HG03469 (cell line): Measurements from ENCODE around the gene LGALS1.
A peak's percentile ranks its signal among the peaks of the same experiment; 100 is the strongest.
"Not testable (repeated sequence)": the region's sequence is repeated elsewhere in the genome, so short reads cannot be mapped to it uniquely, and the experiment has no call there.

ENCODE experiments used
- ATAC-seq: cut with Tn5 transposase; IDR thresholded peaks from one replicate; pipeline ENCODE4 v1.9.1; 2021; ENCODE audit warnings: mild to moderate bottlenecking, moderate library complexity, moderate number of reproducible peaks; ENCODE audit not compliant: unreplicated experiment

Gene LGALS1

DNA sequence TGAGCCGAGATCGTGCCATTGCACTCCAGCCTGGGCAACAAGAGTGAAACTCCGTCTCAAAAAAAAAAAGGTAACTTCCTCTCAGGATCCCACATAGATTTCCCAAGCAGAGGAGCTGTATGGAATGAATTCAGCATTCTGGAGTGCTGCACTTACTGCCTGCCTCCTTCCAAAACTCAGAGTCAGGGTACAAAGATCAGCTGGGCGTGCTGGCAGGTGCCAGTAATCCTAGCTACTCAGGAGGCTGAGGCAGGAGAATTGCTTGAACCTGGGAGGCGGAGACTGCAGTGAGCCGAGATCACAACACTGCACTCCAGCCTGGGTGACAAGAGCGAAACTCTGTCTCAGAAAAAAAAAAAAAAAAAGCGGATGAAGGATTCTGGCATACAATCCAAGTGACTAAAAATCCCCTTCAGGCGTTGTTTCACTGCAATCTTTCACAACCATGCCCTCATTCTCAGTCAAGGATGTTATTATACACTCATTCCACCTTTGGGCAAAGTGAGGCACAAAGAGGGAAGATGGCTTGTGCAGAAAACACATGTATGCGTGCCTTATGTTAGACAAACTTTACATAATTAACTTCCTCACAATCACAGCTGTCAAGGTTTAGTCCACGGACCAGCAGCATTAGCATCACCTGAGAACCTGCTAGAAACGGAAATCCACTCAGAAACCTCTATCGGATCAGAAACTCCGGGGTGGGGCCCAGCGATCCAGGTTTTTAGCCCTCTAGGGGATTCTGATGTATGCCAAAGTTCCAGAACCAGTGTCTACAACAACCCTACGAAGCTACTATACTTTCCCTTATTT is 9.6 kb downstream of the LGALS1 start:
- ATAC-seq, result no peak

DNA sequence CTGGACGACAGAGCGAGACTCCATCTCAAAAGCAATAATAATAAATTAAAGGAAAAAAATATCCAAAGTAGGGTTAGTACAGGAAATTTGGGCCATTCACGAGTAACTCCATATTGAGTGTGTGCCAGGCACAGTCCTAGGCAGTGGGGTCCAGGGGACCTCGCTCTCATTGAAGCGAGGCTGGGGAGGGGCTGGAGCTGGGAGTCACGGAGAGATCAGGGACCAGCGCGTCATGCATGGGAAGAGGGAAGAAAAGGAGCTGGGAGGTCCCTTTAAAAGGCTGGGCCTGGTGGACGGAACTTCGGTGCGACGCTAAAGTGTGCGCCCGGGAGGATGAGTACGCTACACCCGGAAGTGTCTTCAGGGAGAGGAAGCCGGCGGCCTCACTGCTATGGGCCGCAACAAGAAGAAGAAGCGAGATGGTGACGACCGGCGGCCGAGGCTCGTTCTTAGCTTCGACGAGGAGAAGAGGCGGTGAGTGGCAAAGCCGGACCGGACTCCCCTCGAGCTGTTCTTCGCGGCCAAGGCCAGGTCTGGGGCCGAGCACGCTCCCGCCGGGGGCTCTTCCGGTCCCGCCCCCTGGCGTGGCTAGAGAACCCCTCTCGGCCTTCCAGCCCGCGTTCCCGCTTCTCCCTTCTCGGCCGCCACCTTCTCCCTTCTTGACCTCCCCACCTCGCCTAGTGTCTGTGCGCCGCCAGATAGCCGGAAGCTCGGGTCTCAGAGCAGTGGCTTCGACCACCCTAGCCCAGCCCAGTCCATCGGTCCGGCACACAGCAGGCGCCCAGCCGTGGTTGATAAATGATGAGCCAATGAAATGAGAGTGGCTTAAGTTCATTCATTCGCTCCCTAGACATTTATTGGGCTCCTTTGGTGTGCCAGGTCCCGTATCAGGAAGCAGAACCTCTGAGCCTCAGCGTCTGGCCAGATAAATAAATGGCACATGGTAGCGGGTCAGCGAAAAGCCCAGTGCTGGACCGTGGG is 10.9 kb downstream of the LGALS1 start, which contains the start of gene NOL12:
TSS of gene NOL12 (plus strand) at position 342 of the 981 bp plus-strand sequence. CDS start at position 392, 50 bp downstream.
- peak; percentile 77 for ATAC-seq

DNA sequence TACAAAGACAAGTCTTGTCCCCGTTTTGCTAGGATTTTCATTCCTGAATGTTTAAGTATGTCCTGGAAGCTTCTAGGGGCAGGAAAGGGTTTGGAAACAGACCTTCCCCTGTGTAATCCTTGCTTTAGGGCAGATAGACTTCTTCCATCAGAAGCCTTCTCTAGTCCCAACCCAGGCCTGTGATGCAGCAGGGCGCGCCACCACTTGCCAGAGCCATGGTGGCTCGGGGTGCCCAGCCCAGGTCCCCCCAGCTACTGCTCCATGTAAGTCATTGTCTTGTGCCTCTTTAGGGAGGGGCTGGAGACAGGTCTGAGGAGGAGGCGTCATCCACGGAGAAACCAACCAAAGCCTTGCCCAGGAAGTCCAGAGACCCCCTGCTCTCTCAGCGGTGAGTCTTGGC is 15.0 kb downstream of the LGALS1 start:
- ATAC-seq, result no peak

DNA sequence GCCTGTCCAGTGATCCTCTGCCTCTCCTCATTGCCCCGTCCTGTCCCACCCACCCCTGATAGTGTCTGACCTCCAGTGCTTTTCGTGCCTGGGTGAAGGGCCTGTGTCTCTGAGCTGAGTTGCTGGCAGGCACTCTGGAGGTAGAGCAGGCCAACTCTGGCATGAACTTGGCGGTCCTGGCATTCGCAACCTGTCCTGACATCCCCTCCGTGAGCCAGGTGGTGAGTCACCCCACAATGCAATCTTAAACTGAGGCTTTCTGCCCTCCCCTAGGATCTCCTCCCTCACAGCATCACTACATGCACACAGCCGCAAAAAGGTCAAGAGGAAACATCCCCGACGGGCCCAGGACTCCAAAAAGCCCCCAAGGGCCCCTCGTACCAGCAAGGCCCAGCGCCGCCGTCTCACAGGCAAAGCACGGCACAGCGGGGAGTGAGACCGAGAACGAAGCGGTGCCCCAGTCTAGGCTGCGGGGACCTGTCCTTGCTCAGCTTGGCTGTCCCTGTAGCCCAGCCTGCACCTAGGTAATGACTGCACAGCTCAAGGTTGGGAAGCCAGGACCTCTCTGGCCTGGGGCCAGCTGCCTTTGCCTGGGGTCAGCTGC is 15.6 kb downstream of the LGALS1 start:
- no peak for ATAC-seq

DNA sequence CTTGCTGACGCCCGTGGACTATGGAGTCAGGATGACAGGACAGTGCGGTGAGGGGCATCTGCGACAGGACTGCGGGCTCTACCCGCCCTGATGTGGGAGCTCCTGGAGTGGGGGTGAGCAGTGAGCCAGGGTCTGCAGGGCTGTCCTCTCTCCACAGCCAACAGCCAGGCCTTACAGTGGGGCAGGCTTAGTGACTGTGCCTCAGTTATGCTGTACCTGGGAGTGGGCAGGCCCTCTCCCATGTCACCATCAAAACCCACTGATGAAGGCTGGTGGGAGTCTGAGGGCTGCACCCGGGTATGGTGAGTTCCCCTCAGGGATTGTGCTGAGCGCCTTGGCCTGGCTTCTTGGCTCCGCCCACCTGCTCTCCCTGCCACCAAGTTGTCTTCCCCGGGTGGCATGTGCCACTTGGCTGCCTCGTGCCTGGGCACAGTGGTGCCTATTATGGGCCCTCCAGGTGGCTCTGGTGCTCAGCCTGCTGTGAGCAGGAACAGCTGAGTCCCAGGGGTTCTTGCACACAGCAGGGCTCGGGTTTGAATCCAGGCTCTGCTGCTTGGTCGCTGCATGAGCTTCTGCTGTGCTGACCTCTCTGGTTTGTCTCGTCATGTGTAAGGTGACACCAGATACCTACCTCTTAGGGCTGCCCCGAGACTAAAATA is 17.3 kb downstream of the LGALS1 start:
- ATAC-seq, result no peak

DNA sequence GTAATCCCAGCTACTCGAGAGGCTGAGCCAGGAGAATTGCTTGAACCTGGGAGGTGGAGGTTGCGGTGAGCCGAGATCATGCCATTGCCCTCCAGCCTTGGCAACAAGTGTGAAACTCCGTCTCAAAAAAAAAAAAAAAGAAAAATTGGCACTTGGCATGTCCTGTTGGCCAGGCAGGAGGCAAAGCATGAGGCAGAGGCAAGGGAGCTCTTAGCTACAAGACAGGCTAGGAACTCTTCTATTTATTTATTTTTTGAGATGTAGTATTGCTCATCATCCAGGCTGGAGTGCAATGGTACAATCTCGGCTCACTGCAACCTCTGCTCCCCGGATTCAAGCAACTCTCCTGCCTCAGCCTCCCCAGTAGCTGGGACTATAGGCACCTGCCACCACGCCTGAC is 18.7 kb downstream of the LGALS1 start:
- ATAC-seq, result not testable (repeated sequence)

DNA sequence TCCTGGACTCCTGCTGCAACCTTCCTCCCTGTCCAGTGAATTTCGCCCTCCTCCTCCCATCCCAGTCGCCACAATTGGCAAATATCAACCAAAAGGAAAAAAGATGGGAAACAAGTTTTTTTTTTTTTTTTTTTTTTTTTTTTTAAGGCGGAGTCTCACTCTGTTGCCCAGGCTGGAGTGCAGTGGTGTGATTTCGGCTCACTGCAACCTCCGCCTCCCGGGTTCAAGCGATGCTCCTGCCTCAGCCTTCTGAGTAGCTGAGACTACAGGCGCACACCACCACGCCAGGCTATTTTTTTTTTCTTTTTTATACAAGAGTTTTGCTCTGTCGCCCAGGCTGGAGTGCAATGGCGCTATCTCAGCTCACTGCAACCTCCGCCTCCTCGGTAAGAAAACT is 20.8 kb downstream of the LGALS1 start:
- ATAC-seq, result not testable (repeated sequence)

DNA sequence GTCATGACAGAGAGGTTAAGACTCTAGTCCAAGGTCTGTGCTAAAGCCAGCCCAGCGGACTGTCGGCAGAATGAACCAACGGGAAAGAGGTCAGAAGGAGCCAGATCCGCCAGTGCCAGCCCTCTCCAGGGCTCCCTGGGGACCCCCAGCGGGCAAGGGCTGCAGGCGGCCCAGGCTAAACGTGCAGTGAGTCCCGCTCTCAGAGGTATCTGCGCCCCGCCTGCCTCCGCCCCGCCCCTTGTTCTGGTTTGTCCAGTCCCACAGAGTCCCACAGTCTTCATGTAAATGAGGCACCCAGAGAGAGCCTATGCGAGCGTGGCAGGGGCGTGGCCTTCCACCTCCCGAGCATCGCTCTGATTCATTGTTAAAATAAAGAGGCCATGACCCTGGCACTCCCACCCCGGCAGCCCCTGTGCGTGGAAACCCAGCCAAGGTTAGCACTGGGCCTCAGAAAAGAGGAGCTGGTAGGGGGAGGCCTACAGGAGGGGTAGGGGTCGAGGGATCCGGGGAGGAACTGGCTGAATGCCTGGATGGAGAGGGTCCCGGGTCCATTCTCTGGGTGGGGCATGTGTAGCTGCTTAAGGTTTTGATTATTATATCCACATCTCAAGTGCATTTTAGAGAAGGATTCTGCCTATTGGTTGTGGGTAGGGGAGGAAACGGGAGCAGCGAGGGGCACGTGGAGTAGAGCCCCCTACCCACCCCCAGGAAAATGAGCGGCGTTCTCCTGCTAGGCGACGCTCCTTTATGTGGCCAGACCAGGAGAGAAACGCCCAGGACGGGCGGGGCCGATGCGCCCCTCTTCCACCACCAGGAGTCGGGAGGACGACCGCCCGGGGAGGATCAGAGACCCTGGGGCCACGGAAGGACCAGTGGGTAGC is 21.5 kb downstream of the LGALS1 start, which contains the start of gene TRIOBP:
TSS of gene TRIOBP (plus strand) at position 392 of the 881 bp plus-strand sequence. CDS start 4,318 bp downstream, outside the sequence.
- ATAC-seq, result no peak

DNA sequence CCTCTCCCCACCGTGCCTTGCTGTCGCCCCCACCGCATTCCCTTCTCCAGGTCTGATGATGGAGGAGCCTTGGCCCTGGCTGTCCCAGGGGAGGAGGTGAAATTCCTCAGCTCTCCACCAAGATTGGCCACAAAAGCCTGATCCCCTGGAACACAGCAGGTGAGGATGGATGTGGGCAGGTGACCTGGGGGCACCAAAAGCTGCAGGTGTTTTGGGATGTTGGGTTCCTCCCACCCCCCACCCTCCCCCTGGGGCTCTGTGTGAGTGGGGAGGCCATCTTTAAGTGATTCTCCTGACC is 22.1 kb downstream of the LGALS1 start:
- ATAC-seq, result no peak

DNA sequence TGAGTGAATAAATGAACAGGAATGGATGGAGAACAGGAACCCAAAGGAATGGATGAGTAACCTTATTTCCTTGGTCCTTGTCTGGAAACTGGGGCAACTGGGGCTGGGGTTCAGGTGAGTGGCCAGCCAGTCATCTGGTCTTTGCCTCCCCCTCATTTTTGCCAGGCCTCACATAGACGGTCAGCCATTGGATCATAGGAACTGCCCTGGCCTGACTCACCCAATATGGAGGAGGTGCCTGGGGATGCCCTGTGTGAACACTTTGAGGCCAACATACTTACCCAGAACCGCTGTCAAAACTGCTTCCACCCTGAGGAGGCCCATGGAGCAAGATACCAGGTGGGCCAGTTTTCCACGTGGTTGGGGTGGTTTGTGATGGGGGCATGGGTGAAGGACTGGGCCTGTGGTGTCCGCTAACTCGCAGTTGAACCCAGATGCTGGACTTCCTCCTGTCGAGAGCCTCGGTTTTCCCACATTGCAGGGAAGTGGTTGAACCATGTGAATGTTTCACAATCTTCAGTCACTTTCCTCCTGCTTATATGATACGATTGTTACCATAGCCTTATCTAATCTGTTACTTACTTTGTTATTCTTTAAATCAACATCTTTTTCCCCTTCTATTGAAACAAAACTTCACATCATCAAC is 25.8 kb downstream of the LGALS1 start:
- no peak for ATAC-seq

DNA sequence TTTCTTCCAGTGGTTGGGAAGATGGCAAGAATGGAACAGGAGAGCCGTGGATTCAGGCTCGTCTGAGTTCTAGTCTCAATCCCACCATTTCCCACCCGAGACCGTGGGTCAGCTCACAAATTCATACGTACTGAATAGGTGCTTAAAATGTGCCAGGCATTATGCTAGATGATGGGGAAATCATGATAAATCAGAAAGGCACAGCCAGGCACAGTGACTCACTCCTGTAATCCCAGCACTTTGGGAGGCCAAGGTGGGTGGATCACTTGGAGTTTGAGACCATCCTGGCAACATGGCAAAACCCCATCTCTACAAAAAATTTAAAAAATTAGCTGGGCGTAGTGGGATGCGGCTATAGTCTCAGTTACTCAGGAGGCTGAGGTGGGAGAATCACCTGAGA is 28.5 kb downstream of the LGALS1 start:
- no peak for ATAC-seq

DNA sequence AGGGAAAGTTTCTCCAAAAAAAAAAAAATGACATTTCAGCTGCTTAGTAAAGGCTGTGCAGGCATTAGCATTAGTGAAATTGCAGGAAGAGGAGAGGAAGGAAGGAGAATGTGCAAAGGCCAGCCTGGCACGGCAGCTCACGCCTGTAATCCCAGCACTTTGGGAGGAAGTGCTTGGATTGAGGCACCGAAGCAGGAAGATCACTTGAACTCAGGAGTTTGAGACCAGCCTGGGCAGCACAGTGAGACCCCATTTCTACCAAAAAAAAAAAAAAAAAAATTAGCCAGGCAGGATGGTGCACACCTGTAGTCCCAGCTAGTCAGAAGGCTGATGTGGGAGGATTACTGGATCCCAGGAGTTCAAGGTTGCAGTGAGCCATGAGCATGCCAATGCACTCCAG is 29.2 kb downstream of the LGALS1 start:
- ATAC-seq, result no peak

DNA sequence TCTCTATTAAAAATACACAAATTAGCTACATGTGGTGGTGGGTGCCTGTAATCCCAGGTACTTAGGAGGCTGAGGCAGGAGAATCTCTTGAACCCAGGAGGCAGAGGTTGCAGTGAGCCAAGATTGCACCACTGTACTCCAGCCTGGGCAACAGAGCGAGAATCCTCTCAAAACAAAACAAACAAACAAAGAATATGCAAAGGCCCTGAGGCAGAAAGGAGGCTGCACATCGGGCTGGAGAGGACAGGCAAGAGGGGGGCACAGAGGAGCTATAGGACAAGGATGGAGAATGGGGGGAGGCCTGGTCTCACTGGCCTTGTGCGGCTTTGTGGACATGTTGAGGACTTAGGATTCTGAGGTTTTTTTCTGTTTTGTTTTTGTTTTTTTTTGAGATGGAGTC is 29.8 kb downstream of the LGALS1 start:
- ATAC-seq, result no peak

DNA sequence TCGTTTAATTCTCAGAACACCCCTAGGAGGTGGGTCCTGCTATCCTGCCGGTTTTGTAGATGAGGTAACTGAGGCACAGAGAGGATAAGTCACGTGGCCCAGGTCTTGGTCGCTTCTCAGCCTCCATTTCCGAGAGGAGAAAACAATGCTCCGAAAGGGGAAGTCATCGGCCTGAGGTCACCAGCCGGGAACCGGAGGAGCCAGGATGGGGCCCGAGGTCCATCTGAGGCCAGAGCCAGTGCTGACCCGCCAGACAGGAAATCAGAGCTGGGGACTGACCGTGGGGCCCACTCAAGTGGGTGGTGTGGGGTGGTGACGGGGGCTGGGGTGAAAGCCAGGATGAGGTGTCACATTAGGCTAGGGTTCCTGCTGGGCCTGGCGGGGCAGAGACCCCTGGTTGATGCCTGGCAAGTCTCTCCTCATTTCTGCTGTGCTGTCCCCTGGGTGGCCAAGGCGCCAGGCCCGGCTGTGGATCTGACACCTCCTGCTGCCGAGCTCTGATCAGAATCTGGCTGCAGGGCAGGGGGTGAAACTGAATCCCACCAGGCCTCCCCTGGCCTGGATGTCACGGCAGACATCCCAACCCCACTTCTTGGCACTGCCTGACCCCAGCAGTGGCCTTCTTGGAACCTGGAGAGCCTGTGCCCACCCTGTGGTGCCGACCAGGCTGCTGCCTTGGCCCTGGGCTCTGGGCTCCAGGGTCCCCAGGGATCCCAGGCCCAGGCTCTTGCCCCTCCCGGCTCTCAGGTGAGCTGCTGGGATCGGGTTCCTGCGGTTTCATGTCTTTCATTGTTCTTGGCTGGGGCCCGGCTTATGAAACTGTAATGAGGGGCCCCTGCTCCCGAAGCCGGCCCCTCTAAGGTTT is 33.4 kb downstream of the LGALS1 start:
- ATAC-seq, result no peak

DNA sequence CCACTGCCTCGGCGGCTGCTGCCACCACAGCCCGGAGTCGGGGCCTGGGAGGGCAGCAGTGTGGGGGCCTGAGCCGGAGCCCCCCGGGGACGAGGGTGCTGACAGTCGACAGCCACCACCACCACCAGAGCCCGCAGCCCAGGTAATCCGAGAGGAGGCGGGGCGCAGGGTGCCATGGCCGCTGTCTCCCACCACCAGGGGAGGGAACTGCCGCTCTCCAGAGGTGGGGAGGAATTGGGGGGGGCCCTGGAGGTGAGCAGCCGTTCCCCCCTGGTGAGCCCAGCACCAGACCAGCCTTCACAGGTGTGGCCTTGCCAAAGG is 34.0 kb downstream of the LGALS1 start:
- ATAC-seq, result no peak

DNA sequence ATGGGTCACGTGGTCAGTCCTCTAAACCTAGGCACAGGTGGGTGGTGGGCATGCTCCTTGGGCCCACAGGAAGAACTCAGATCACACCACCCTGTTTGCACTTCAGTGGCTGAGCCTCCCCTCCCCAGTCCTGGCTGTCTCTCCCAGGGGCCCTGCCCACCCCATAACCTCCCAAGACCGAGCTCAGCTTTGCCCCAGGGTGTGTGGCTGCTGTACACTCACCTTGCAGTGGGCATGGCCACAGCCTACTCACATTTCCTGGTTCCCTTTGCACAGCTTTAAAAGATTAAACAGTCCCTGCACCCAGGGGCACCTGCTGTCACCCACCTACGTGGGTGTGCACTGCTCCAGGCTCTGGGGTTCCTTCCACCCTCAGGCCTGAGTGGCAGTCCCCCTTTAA is 35.2 kb downstream of the LGALS1 start:
- ATAC-seq, result no peak

DNA sequence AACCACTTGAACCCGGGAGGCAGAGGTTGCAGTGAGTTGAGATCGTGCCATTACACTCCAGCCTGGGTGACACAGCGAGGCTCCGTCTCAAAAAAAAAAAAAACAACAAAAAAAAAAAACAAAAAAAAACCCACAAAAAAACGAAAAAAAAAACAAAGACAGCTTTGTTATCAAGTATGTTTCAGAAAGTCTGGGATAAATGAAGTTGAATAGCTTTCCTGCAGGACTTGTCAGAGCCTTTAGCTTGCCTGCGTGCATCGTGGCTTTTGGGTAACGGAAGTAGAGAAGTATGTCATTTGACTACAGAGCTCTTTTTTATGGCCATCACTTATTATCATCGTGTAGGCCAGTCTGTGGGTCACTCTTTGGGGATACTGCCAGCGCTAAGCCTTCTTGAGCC is 36.1 kb downstream of the LGALS1 start:
- ATAC-seq, result no peak

DNA sequence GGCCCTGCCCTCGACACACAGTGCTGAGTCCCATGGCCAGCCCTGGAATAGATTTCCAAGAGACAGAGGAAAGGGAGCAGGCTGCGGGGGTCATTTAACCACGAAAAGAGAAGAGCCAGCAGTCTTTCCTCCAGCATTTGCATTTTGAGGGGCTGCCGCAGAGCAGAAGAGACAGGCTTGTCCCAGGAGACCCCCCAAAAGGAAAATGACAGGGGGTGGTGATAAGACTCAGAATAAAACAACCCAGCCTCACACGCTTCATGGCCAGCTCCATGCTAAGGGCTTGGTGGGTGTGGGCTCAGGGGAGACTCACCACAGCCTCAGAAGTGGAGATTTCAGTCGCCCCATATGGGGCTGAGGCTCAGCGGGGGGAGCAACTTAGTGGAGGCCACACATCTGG is 38.3 kb downstream of the LGALS1 start:
- no peak for ATAC-seq

DNA sequence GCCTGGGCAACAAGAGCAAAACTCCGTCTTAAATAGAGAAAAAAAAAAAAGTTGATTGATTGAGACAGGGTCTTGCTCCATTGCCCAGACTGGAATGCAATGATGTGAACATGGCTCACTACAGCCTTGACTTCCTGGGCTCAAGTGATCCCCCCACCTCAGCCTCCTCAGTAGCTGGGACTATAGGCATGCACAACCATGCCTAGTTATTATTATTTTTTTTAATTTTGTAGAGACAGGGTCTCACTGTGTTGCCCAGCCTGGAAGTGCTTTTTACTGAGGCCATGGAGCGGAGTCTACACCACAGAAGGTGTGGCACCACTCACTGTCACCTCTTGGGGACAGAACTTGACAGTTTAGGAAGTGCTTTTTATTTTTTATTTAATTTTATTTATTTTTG is 39.2 kb downstream of the LGALS1 start:
- no peak for ATAC-seq
